Uterus (tissue), 2 donors: ENCODE data around the gene C8G.

Experiments
- CTCF ChIP-seq, 4 experiments: fragments of 200-600 bp in 2 of 4; fragments of 450-650 bp in 2 of 4; sonication (generic) in 2 of 4; IDR thresholded peaks; one replicate each; pipeline ENCODE4 v1.5.1; 2016 to 2019; ENCODE audit warnings: antibody characterized with exemption in 4 of 4, mild to moderate bottlenecking in 2 of 4, moderate library complexity in 1 of 4
- POLR2A ChIP-seq, 2 donors: fragments of 450-650 bp; IDR thresholded peaks; one replicate each; pipeline ENCODE4 v1.6.1; 2016; ENCODE audit warnings: antibody characterized with exemption in 2 of 2, mild to moderate bottlenecking in 1 of 2, moderate library complexity in 1 of 2

GRCh38 chr9:136978865-136979544, 34.0 kb downstream of the C8G start:
- no peak for TF ChIP-seq CTCF (IDR thresholded peaks at IDR 0.05)
- TF ChIP-seq POLR2A (IDR thresholded peaks at IDR 0.05) = no peak
